ENCODE data around the gene MTUS2. TPM values are rescaled to one million over a fixed set of nuclear protein-coding genes. Genes with fewer than 3 reads are reported as not detected.

Gene MTUS2
- total RNA-seq, 4 donors from 2014 or later: 0.20 to 1.6 (median 0.25) TPM; not detected in 1

DNA sequence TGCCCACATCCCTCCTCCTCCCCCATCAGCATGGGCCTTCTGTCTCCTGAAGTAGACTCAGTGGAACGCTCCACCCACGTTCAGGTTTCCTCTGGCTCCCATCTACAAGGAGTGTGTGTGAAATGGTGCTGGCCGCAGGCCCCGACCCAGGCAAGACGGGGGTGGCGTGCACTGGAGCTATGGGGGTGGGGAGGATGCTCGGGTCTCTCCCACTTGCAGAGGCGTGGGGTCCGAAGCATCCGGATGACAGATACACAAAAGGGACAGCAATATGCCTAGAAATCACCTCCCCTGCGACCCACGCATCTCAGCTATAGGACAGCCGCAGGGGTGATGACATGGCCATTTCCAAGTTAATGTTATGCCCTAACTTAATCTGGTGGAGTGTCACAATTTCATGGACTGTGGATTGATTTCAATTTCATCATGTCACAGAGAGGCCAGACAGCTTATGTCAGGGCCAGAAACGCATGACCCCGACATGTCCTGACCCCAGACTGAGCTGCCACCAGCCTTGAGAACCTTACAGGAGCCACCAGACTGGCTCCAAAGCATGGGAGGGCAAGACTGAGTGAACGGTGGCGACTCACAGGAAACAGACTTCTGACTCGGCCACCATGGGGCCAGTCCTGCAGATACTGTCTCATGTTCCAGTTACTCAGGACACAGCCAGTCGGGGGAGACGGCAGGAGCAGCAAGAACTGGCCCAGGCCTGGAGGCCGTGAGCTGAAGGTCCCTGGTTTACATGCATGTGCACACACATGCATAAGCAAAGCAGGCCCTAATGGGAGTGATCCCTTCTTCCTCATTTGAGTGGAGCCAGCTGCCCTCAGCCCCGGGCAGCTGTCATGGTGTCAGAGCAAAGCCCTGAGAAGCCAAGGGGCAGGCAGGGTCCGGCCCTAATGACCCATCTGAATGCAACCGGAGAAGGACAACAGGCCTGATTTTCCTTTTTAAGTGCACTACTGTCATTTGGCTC, 693.2 kb downstream of the MTUS2 start:
- Histone ChIP-seq H3K4me3 (no peak overlapping the region), H3K9me3 (no peaks in the 10 kb centered on the region), H3K27me3 (no peaks in the 10 kb centered on the region), H3K36me3 (no peaks in the 10 kb centered on the region), H3K27ac (no peak overlapping the region), H3K4me1 (peaks cover 0 to 2% of the 10 kb centered on the region in 2 donors)
- TF ChIP-seq, protein P1, sequence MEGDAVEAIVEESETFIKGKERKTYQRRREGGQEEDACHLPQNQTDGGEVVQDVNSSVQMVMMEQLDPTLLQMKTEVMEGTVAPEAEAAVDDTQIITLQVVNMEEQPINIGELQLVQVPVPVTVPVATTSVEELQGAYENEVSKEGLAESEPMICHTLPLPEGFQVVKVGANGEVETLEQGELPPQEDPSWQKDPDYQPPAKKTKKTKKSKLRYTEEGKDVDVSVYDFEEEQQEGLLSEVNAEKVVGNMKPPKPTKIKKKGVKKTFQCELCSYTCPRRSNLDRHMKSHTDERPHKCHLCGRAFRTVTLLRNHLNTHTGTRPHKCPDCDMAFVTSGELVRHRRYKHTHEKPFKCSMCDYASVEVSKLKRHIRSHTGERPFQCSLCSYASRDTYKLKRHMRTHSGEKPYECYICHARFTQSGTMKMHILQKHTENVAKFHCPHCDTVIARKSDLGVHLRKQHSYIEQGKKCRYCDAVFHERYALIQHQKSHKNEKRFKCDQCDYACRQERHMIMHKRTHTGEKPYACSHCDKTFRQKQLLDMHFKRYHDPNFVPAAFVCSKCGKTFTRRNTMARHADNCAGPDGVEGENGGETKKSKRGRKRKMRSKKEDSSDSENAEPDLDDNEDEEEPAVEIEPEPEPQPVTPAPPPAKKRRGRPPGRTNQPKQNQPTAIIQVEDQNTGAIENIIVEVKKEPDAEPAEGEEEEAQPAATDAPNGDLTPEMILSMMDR (IDR thresholded peaks at IDR 0.05 in 4 of 5, conservative IDR thresholded peaks at IDR 0.05 in 1 of 5): no peak
- no peak for TF ChIP-seq POLR2A (IDR thresholded peaks at IDR 0.05)
- intact Hi-C loops (cut with DNase I; ENCODE audit: low total_unique reads): loop anchor here (5.0 kb wide), 1 partner anchor 79 kb away; no protein-coding TSS in a partner anchor
- no peak for DNase-seq
- in situ Hi-C loops (cut with MboI; ENCODE audit: low sequenced_read_pairs in 4 of 4): no loop called here
- ATAC-seq: no peak

DNA sequence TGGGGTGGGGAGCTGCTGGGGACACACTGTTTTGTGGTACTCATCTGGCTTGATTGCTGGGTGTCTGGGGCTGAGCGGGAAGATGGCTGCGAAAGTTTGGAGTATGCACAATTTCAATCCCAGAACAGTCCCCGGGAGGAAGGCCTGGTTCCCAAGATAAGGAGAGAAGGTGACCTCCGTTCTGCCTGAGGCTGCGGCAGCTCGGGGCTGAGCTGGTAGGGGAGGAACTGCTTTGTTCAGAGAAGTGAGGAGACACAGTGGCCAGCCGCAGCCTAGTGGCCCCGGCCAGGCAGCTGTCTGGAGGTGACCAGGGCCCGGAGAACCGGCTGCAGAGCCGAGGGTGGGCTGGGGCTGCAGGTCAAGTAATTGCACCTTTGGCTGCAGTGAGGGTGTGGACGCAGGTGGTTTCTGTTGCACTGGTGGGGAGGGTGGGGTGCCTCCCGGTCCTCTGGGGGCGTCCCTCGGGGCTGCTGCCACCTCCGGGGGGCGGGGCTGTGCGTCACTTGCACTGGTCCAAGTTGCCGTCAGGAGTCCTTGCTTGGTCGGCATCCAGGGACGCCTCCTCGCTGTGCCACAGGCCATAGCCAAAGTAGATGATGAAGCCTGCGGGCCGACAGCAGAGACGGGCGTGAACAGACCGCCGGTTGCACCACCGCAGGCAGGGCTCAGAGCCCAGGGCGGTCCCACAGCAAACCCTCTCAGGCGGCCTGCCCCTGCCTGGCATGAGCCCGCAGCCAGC, 694.0 kb downstream of the MTUS2 start:
- Histone ChIP-seq H3K9me3 (no peaks in the 10 kb centered on the region), H3K27ac (no peak overlapping the region), H3K4me1 (no peaks in the 10 kb centered on the region), H3K36me3 (no peaks in the 10 kb centered on the region), H3K27me3 (no peaks in the 10 kb centered on the region), H3K4me3 (no peak overlapping the region)
- DNase-seq (no peak), ATAC-seq (no peak)
- intact Hi-C loops (cut with DNase I; ENCODE audit: low total_unique reads): loop anchor here (5.0 kb wide), 1 partner anchor 78 kb away; no protein-coding TSS in a partner anchor
- TF ChIP-seq, protein P1 (IDR thresholded peaks at IDR 0.05 in 4 of 5, conservative IDR thresholded peaks at IDR 0.05 in 1 of 5): no peak
- TF ChIP-seq POLR2A (IDR thresholded peaks at IDR 0.05): no peak
- in situ Hi-C loops (cut with MboI; ENCODE audit: low sequenced_read_pairs in 4 of 4): no loop called here

GRCh38 chr13:29514720-29515310, 694.7 kb downstream of the MTUS2 start:
- intact Hi-C loops (cut with DNase I; ENCODE audit: low total_unique reads): loop anchor here (5.0 kb wide), 1 partner anchor 77 kb away; no protein-coding TSS in a partner anchor
- ATAC-seq: no peak
- H3K36me3 ChIP-seq: no peaks in the 10 kb centered on the region
- no peak overlapping the region for H3K4me3 ChIP-seq
- TF ChIP-seq, protein P1 (IDR thresholded peaks at IDR 0.05 in 4 of 5, conservative IDR thresholded peaks at IDR 0.05 in 1 of 5): no peak
- no peak for TF ChIP-seq POLR2A (IDR thresholded peaks at IDR 0.05)
- H3K27me3 ChIP-seq: no peaks in the 10 kb centered on the region
- no peaks in the 10 kb centered on the region for H3K9me3 ChIP-seq
- in situ Hi-C loops (cut with MboI; ENCODE audit: low sequenced_read_pairs in 4 of 4): loop anchor here in 2 of 4 donors (5.0 kb wide), 2 partner anchors 597 to 602 kb away; no protein-coding TSS in a partner anchor
- H3K27ac ChIP-seq: no peak overlapping the region
- no peaks in the 10 kb centered on the region for H3K4me1 ChIP-seq
- DNase-seq: no peak

- no peak for DNase-seq
- Histone ChIP-seq H3K27ac (no peak overlapping the region), H3K4me3 (no peak overlapping the region), H3K36me3 (no peaks in the 10 kb centered on the region), H3K9me3 (no peaks in the 10 kb centered on the region), H3K27me3 (no peaks in the 10 kb centered on the region), H3K4me1 (no peaks in the 10 kb centered on the region)
- in situ Hi-C loops (cut with MboI; ENCODE audit: low sequenced_read_pairs in 4 of 4): loop anchor here in 2 of 4 donors (5.0 kb wide), 2 partner anchors 597 to 602 kb away; no protein-coding TSS in a partner anchor
- TF ChIP-seq POLR2A (IDR thresholded peaks at IDR 0.05): no peak
- TF ChIP-seq, protein P1 (IDR thresholded peaks at IDR 0.05 in 4 of 5, conservative IDR thresholded peaks at IDR 0.05 in 1 of 5): no peak
- intact Hi-C loops (cut with DNase I; ENCODE audit: low total_unique reads): no loop called here
- no peak for ATAC-seq
Observed at GRCh38 chr13:29515372-29515771, 695.2 kb downstream of the MTUS2 start.

All from gastrocnemius medialis (tissue), 4 donors.